Calu3 (cell line): ENCODE results near the gene MGAT5. TPM values are rescaled to one million over a fixed set of nuclear protein-coding genes. Genes with fewer than 3 reads are reported as not detected.

ENCODE experiments used
- BruUV-seq: library from RNA; stranded (reverse); fragments of 400-500 nt; replicated peaks from 2 replicates; lab custom pipeline; 2021; lab: Mats Ljungman, UMichigan
- CTCF ChIA-PET: fragments of 300-600 bp; sonication (Branson Sonifier 250); formaldehyde crosslinking; loops from one replicate; lab custom pipeline; 2022; ENCODE audit warnings: antibody characterized with exemption; lab: Charles Lee
- DNase-seq: peaks from one replicate; pipeline ENCODE4 v3.0.0; 2022
- H3K27ac Mint-ChIP-seq: one replicate; pipeline ENCODE4 v1.8.0; 2022; ENCODE audit warnings: mixed read lengths; ENCODE audit not compliant: unreplicated experiment
- H3K27me3 Mint-ChIP-seq: one replicate; pipeline ENCODE4 v1.8.0; 2022; ENCODE audit warnings: mixed read lengths; ENCODE audit not compliant: unreplicated experiment
- H3K36me3 Mint-ChIP-seq: one replicate; pipeline ENCODE4 v1.8.0; 2022; ENCODE audit warnings: mild to moderate bottlenecking, moderate library complexity, mixed read lengths; ENCODE audit not compliant: insufficient read depth, unreplicated experiment
- H3K4me1 Mint-ChIP-seq: one replicate; pipeline ENCODE4 v1.8.0; 2022; ENCODE audit warnings: mild to moderate bottlenecking, low read depth, mixed read lengths; ENCODE audit not compliant: unreplicated experiment
- H3K4me3 Mint-ChIP-seq: one replicate; pipeline ENCODE4 v1.8.0; 2022; ENCODE audit warnings: mild to moderate bottlenecking, low read depth, moderate library complexity, mixed read lengths; ENCODE audit not compliant: unreplicated experiment
- H3K9me3 Mint-ChIP-seq: one replicate; pipeline ENCODE4 v1.8.0; 2022; ENCODE audit warnings: low read depth, mixed read lengths; ENCODE audit not compliant: unreplicated experiment
- CTCF ChIP-seq: fragments of 200-600 bp; IDR thresholded peaks from one replicate; pipeline ENCODE4 v1.8.0; 2022; ENCODE audit warnings: antibody characterized with exemption; ENCODE audit not compliant: unreplicated experiment
- intact Hi-C: fragments of 100-400 bp; cut with micrococcal nuclease; formaldehyde crosslinking; loops from one replicate; pipeline ENCODE4 v1.10.0; 2022; ENCODE audit not compliant: unreplicated experiment
- total RNA-seq: library from RNA; stranded (reverse); gene quantifications from 2 replicates; pipeline ENCODE4 v1.2.3, GENCODE V29; 2022

Gene MGAT5
- total RNA-seq, 1 experiment from 2014 or later = 129 TPM

- Mint-ChIP-seq H3K4me3 (no peak overlapping the region), H3K27ac (no peak overlapping the region), H3K9me3 (no peaks in the 10 kb centered on the region), H3K27me3 (no peaks in the 10 kb centered on the region), H3K36me3 (peaks cover 7% of the 10 kb centered on the region), H3K4me1 (peaks cover 18% of the 10 kb centered on the region)
- CTCF ChIA-PET = no interaction called here
- TF ChIP-seq CTCF = no peak
- intact Hi-C loops = no loop called here
- BruUV-seq = no TSS peak
- DNase-seq = no peak
Measured at GRCh38 chr2:134401081-134401497, 147.2 kb downstream of the MGAT5 start.

GRCh38 chr2:134401789-134402188 is 147.9 kb downstream of the MGAT5 start:
- H3K27ac Mint-ChIP-seq = no peak overlapping the region
- peaks cover 12% of the 10 kb centered on the region for H3K36me3 Mint-ChIP-seq
- no peak for TF ChIP-seq CTCF
- no TSS peak for BruUV-seq
- CTCF ChIA-PET = no interaction called here
- H3K27me3 Mint-ChIP-seq = no peaks in the 10 kb centered on the region
- H3K4me1 Mint-ChIP-seq = peaks cover 25% of the 10 kb centered on the region
- intact Hi-C loops = no loop called here
- H3K9me3 Mint-ChIP-seq = no peaks in the 10 kb centered on the region
- DNase-seq = no peak
- H3K4me3 Mint-ChIP-seq = no peak overlapping the region

GRCh38 chr2:134402410-134402809 is 148.5 kb downstream of the MGAT5 start:
- Mint-ChIP-seq H3K4me3 (no peak overlapping the region), H3K9me3 (no peaks in the 10 kb centered on the region), H3K4me1 (peaks cover 31% of the 10 kb centered on the region), H3K27me3 (no peaks in the 10 kb centered on the region), H3K27ac (no peak overlapping the region), H3K36me3 (peaks cover 12% of the 10 kb centered on the region)
- no peak for TF ChIP-seq CTCF
- DNase-seq = no peak
- BruUV-seq = no TSS peak
- intact Hi-C loops = no loop called here
- CTCF ChIA-PET = no interaction called here

- Mint-ChIP-seq H3K9me3 (no peaks in the 10 kb centered on the region), H3K4me1 (peaks cover 61% of the 10 kb centered on the region), H3K27ac (no peak overlapping the region), H3K27me3 (no peaks in the 10 kb centered on the region), H3K4me3 (no peak overlapping the region), H3K36me3 (peaks cover 7% of the 10 kb centered on the region)
- DNase-seq = no peak
- intact Hi-C loops = no loop called here
- BruUV-seq = no TSS peak
- CTCF ChIA-PET = interaction anchor here (0.8 to 1.3 kb wide), 4 partner anchors 29 to 519 kb away, joined by 3 to 7 read pairs (median 3); no protein-coding TSS in a partner anchor
- TF ChIP-seq CTCF = no peak
Measured at GRCh38 chr2:134405611-134406081, 151.8 kb downstream of the MGAT5 start.
